OCI-LY1 (cell line): ENCODE data around the gene PSMD2.

ENCODE experiments used
- H2AFZ ChIP-seq: fragments of 200-600 bp; sonication (generic), shearing (Covaris generic); 2 replicates; pipeline ENCODE4 v1.6.0; 2014; ENCODE audit warnings: antibody characterized with exemption, mild to moderate bottlenecking, low read length
- H3F3A ChIP-seq: fragments of 200-600 bp; sonication (generic), shearing (Covaris generic); 2 replicates; pipeline ENCODE4 v1.6.0; 2014; ENCODE audit warnings: mild to moderate bottlenecking, antibody characterized with exemption, low read length, moderate library complexity; ENCODE audit not compliant: insufficient read depth
- H3K27ac ChIP-seq: fragments of 200-600 bp; sonication (generic); 2 replicates; pipeline ENCODE4 v1.5.1; 2014; ENCODE audit warnings: low read length, mixed run types, mild to moderate bottlenecking, low read depth; ENCODE audit not compliant: poor library complexity, severe bottlenecking
- H3K27me3 ChIP-seq: fragments of 200-600 bp; sonication (generic); 2 replicates; pipeline ENCODE4 v1.6.0; 2014; ENCODE audit warnings: antibody characterized with exemption, mild to moderate bottlenecking, low read length, moderate library complexity; ENCODE audit not compliant: insufficient read depth
- H3K36me3 ChIP-seq: fragments of 200-600 bp; sonication (generic); 2 replicates; pipeline ENCODE4 v1.6.1; 2014; ENCODE audit warnings: mild to moderate bottlenecking, antibody characterized with exemption, low read length, moderate library complexity, mixed read lengths; ENCODE audit not compliant: insufficient read depth
- H3K4me1 ChIP-seq: fragments of 200-600 bp; sonication (generic); 2 replicates; pipeline ENCODE4 v1.5.1; 2014; ENCODE audit warnings: mild to moderate bottlenecking, low read length, moderate library complexity; ENCODE audit not compliant: insufficient read depth, severe bottlenecking
- H3K4me2 ChIP-seq: fragments of 200-600 bp; sonication (generic), shearing (Covaris generic); 2 replicates; pipeline ENCODE4 v1.6.1; 2014; ENCODE audit warnings: low read length
- H3K4me3 ChIP-seq: fragments of 200-600 bp; sonication (generic); 2 replicates; pipeline ENCODE4 v1.5.1; 2014; ENCODE audit warnings: low read length, low read depth, mild to moderate bottlenecking, mixed read lengths; ENCODE audit not compliant: poor library complexity, severe bottlenecking
- H3K79me2 ChIP-seq: fragments of 200-600 bp; shearing (Covaris generic); 2 replicates; pipeline ENCODE4 v1.6.1; 2016; ENCODE audit warnings: mixed run types, low read length, mixed read lengths; ENCODE audit not compliant: insufficient read depth
- H3K9ac ChIP-seq: fragments of 200-600 bp; sonication (generic), shearing (Covaris generic); 2 replicates; pipeline ENCODE4 v1.6.1; 2014; ENCODE audit warnings: mild to moderate bottlenecking, low read length, mixed read lengths
- H3K9me2 ChIP-seq: fragments of 200-600 bp; sonication (generic), shearing (Covaris generic); 2 replicates; pipeline ENCODE4 v1.6.1; 2014; ENCODE audit warnings: low read depth, mild to moderate bottlenecking, low read length, mixed read lengths
- H3K9me3 ChIP-seq: fragments of 200-600 bp; shearing (Covaris generic); 2 replicates; pipeline ENCODE4 v1.6.1; 2014; ENCODE audit warnings: low read length, mixed read lengths
- H4K20me1 ChIP-seq: fragments of 200-600 bp; sonication (generic), shearing (Covaris generic); 2 replicates; pipeline ENCODE4 v1.6.0; 2016; ENCODE audit warnings: mild to moderate bottlenecking, low read length; ENCODE audit not compliant: insufficient read depth
- EZH2 ChIP-seq: fragments of 200-600 bp; sonication (generic), shearing (Covaris generic); IDR thresholded peaks from 2 replicates; pipeline ENCODE4 v1.8.0; 2017; ENCODE audit warnings: borderline replicate concordance, mixed run types, mild to moderate bottlenecking, antibody characterized with exemption, low read length, moderate library complexity, mixed read lengths
- TF ChIP-seq, protein P1 (sequence below): fragments of 200-600 bp; sonication (generic), shearing (Covaris generic); IDR thresholded peaks from 2 replicates; pipeline ENCODE4 v1.5.1; 2017; ENCODE audit warnings: mild to moderate bottlenecking, antibody characterized with exemption, low read length, moderate library complexity, mixed read lengths

PSMD2 gene

DNA sequence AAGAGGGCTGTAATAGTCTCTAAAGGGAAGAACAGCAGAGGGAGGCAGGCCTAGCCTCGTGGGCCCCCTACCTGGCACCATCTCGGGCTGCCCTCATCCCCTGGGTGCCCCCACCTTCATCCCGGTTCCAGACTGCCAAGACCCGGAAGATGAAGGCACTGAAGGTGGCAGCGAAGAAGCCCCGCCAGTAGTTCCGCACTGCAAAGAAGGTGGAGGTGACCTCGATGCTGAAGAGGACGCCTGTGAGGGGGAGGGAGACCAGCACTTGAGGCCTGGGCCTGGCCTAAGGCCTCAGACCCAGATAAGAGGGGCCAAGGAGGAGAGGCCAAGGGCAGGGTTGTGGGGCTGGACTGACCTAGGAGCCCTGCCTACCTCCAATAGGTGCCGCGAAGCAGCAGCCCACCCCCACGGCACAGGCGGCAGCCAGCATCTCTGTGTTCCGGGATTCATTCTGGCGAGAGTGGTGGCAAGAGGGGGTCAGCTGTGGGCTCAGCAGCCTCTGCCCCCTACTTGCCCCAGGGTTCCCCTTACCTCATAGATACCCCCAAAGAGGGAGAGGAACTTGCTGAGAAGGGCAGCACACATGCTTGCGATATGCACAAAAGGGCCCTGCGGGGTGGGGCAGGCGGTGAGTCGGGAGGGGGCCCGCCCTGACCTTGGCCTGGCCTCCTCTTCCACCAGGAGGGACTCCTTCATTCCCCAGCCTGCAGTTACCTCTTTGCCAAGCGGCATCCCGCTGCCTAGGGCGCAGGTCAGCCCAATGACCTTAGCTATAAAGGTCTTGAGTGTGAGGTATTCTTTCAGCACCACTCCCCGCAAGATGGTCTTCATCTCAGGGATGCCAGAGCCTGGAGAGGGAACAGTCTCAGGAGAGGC lies 58.4 kb downstream of the PSMD2 start:
- H4K20me1 ChIP-seq: no peaks in the 10 kb centered on the region
- H3K9ac ChIP-seq: no peak overlapping the region
- no peaks in the 10 kb centered on the region for H3K79me2 ChIP-seq
- H3K9me2 ChIP-seq: no peaks in the 10 kb centered on the region
- H3K9me3 ChIP-seq: no peaks in the 10 kb centered on the region
- H2AFZ ChIP-seq: no peak overlapping the region
- H3K27ac ChIP-seq: no peak overlapping the region
- no peaks in the 10 kb centered on the region for H3K36me3 ChIP-seq
- H3K27me3 ChIP-seq: peaks cover 5% of the 10 kb centered on the region; the same call in 1 of the 2 replicates
- no peak overlapping the region for H3K4me2 ChIP-seq
- TF ChIP-seq, protein P1, sequence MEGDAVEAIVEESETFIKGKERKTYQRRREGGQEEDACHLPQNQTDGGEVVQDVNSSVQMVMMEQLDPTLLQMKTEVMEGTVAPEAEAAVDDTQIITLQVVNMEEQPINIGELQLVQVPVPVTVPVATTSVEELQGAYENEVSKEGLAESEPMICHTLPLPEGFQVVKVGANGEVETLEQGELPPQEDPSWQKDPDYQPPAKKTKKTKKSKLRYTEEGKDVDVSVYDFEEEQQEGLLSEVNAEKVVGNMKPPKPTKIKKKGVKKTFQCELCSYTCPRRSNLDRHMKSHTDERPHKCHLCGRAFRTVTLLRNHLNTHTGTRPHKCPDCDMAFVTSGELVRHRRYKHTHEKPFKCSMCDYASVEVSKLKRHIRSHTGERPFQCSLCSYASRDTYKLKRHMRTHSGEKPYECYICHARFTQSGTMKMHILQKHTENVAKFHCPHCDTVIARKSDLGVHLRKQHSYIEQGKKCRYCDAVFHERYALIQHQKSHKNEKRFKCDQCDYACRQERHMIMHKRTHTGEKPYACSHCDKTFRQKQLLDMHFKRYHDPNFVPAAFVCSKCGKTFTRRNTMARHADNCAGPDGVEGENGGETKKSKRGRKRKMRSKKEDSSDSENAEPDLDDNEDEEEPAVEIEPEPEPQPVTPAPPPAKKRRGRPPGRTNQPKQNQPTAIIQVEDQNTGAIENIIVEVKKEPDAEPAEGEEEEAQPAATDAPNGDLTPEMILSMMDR: no peak
- no peak for TF ChIP-seq EZH2
- H3K4me1 ChIP-seq: peaks cover 10% of the 10 kb centered on the region
- H3K4me3 ChIP-seq: no peak overlapping the region
- no peaks in the 10 kb centered on the region for H3F3A ChIP-seq

DNA sequence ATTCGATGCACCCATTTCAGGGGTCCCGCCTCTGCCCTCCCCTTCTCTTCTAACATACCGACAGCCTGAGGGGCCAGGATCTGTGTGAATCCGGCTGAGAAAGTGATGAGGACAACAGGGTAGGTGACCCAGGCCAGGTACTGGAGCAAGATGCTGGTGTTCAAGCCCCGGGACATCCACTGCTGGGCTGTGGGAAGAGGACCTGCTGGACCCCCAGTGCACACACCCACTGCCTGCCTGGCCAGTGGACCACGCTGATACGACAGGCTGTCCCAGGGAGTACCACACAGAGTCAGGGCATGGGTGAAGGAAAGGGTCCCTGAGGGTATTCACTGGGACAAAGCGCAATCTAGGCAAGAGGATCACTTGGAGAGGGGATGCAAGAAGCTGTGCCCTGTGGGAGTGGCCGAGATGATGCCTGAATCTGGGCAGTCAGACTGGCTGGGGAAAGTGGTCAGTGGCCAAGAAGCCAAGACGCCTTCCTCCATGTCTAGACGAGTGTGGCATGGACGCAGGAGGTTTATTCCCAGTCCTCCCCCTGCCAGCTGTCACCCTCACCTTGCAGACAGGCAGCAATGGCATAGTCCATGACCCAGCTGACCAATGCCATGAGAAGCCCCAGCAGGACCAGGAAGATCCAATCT lies 59.2 kb downstream of the PSMD2 start:
- Histone ChIP-seq H4K20me1 (no peaks in the 10 kb centered on the region), H3K9me3 (no peaks in the 10 kb centered on the region), H3K4me2 (no peak overlapping the region), H3K4me3 (no peak overlapping the region), H3F3A (no peaks in the 10 kb centered on the region), H3K9ac (no peak overlapping the region), H3K27me3 (peaks cover 5% of the 10 kb centered on the region; the same call in 1 of the 2 replicates), H3K4me1 (peaks cover 10% of the 10 kb centered on the region), H3K27ac (no peak overlapping the region), H3K79me2 (no peaks in the 10 kb centered on the region), H2AFZ (no peak overlapping the region), H3K36me3 (no peaks in the 10 kb centered on the region), H3K9me2 (no peaks in the 10 kb centered on the region)
- TF ChIP-seq, protein P1: no peak
- TF ChIP-seq EZH2: no peak
